NCI-H1436 (cell line): Measurements from ENCODE around the gene CIB4.
"Not testable (repeated sequence)": the region's sequence is repeated elsewhere in the genome, so short reads cannot be mapped to it uniquely, and the experiment has no call there.

Source experiments
- DNase-seq: peaks from one replicate; lab custom pipeline; 2025; lab: John Stamatoyannopoulos, UW

CIB4 gene

DNA sequence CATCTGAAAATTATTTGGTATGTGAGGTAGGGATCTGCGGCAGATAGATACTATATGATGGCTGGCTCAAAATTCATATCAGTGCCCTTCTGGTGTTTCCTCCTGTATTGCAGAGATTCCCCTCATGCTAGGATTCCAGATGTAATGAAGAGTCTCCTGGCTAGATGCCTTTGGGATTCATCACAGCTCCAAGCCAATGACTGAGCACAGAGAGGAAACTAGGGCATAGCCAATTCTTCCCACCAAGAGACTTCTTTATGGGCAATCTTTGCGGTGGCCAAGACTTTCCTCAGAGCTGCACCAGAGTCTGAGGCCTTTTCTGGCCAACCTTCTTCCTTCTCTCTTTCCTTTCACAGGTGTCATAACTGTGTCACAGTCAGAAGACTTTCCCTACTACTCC, 25.5 kb upstream of the CIB4 start:
- DNase-seq: no peak

DNA sequence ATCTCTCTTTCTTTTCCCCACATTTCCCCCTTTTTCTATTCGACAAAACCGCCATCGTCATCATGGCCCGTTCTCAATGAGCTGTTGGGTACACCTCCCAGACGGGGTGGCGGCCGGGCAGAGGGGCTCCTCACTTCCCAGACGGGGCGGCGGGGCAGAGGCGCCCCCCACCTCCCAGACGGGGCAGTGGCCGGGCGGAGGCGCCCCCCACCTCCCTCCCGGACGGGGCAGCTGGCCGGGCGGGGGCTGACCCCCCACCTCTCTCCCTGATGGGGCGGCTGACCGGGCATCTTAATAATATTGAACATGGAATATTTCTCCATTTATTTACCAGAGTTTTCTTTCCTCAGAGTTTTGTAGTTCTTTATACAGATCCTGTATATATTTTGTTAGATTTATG, 24.1 kb upstream of the CIB4 start:
- DNase-seq: not testable (repeated sequence)

- no peak for DNase-seq
Observed at GRCh38 chr2:26660363-26660962, 19.3 kb upstream of the CIB4 start.

- DNase-seq: no peak
Observed at GRCh38 chr2:26658691-26659346, 17.7 kb upstream of the CIB4 start.

DNA sequence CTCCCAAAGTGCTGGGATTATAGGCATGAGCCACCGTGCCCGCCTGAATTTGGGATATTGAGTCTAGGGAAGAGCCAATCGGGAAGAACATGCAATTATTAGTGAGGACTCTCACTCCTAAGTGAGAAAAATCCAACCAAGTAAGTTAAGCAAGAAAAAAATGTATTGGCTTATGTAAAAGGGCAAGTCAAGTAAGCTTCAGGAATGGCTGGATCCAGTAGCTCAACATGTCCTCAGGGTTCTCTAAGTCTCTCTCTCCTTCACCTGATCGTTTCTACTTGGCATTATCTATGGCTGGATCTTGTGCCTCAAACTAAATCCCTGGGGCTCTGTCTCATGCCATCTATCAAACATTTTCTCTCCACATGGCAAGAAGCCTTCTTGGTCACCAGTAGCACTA, 16.1 kb upstream of the CIB4 start:
- no peak for DNase-seq

GRCh38 chr2:26655611-26656195, 14.5 kb upstream of the CIB4 start:
- no peak for DNase-seq

- not testable (repeated sequence) for DNase-seq
Observed at GRCh38 chr2:26655120-26655519, 14.0 kb upstream of the CIB4 start.

DNA sequence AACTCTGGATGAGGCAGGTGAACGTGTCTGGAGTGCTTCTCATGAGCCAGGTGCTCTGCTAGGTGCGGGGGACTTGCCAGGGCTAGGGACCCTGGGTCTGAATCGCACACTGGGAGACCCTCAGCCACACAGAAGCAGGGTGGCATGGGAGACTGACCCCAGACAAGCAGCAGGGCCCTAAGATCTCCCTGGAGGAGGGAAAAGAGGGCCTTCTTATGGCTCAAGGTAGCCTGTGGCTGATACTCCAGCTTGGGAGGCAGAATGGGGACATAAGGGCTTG, 12.8 kb upstream of the CIB4 start:
- no peak for DNase-seq

- no peak for DNase-seq
Observed at GRCh38 chr2:26653207-26654060, 12.3 kb upstream of the CIB4 start.

DNA sequence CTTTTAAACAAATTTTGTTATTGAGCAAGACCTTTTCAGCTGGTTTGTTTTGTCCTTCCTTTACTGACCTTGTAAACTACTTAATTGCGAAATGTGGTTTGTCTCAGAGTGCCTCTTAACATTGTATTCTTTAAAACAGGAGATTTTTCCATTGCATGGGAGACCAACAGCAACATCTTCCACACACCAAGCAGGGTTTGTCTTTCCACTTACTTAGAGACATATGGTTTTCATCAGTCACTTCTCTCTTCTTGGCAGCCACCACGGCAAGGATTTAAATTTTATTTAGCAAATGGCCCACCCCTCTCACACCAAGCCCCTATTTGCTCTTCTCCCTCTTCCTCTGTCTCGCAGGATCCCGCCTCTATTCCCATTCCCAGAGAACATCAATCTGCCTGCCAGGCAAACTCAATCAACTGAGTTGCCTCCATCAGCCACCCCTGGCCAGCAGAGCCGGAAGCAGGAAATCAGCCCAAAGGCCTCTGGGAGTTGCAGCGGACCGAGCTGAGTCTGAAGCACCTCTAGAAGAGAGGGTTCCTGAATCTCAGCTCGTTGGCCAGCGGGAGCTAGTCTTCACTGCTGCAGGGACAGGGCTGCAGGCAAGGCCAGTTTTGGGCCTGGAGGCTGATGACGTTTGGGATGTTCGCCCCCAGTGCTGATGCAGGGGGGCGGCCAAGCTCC, 11.3 kb upstream of the CIB4 start:
- no peak for DNase-seq

GRCh38 chr2:26651799-26652198, 10.6 kb upstream of the CIB4 start:
- DNase-seq: no peak

DNA sequence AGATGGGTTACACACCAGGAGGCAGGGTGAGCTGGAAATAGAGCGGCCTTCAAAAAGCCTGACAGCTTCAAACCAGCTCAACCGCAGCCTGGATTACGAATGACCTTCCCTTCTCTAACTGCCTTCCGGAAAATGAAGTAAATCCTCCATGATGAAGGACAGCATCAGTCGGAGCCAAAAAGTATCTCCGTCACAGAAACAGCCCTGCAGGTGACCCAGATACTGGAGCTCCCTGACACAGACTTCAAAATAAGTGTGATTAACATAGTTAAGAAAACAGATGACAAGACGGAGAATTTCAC, 10.3 kb upstream of the CIB4 start:
- no peak for DNase-seq

DNA sequence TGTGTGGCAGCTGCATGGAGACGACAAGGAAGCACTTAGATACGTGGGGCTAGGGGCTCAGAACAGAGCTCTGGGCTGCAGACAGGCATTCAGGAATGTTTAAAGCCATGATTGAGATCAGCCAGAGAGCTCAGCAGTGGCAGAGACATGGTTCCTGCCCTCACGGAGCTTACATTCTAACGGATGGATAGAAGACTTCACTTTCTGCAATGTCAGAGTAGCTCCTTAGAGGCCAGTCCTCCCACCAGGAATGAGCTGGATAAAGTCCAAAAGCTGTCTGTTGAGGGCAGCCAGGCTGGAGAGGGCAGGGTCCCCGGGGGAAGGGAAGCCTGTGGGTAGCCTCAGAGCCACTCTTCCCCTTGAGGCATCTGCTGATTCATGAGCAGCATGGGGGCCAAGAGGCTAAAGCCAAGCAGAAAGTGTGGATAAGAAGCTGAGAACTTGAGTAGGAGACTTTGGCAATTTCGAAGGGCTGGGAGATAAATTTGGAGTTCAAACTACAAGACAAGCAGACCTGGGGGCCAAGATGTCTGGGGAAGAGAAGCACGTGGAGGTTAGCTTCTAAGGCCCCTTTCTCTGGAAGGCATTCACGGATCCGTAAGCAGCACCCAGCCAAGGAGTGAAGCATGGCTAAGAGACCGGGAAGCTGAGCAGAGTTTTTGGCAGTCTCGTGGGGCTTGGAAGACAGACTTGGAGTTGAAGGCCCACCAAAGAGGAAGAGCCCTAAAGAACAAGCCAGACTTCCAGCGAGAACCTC, 9.7 kb upstream of the CIB4 start:
- no peak for DNase-seq

- DNase-seq: no peak
Observed at GRCh38 chr2:26649992-26650712, 9.0 kb upstream of the CIB4 start.

- DNase-seq: no peak
Observed at GRCh38 chr2:26649322-26649721, 8.2 kb upstream of the CIB4 start.

- no peak for DNase-seq
Observed at GRCh38 chr2:26648516-26648915, 7.3 kb upstream of the CIB4 start.

GRCh38 chr2:26647981-26648380, 6.8 kb upstream of the CIB4 start:
- no peak for DNase-seq

DNA sequence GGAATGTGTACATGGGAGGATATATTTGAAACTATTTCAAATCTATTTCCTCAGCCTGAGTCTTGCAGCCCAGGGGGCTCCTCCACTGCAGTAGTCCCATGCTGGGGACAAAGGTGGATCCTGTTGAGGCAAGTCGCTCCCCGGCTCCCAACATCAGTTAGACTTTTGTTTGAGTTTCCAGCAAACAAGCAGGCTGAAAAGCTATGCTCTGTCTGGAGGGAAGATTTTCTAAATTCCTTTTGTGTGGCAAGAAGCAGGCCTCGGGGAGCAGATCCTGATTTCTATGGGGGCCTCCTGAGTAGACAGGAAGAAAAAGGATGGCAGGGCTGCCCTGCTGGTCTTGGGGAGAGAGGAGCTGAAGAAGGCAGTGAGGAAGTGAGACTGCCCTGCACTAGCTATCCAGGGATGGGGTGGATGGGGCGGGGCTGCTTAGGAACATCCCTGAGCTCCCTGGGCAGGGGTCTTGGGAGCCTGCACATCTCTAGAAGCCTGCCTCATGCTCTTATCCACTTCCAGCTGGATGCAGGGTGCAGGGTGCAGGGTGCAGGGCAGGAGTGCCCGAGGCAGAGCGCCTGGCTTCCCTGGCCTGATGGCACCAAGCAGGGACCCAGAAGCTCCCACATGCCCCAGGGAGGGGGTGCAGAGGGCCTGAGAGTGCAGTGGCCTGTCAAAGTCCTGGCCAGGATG, 6.0 kb upstream of the CIB4 start:
- DNase-seq: no peak

DNA sequence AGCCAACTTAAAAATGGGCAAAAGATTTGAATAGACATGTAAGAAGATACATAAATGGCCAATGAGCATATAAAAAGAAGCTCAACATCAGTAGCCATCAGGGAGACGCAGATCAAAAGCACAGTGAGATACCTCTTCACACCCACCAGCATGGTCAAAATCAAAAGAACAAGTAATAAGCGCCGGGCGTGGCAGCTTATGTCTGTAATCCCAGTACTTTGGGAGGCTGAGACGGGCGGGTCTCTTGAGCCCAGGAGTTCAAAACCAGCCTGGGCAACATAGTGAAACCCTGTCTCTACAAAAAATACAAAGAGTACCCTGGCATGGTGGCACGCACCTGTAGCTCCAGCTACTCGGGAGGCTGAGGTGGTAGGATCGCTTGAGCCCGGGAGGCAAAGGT, 4.6 kb upstream of the CIB4 start:
- no peak for DNase-seq

- DNase-seq: no peak
Observed at GRCh38 chr2:26644188-26644835, 3.1 kb upstream of the CIB4 start.
